C4-2B (cell line): Measurements from ENCODE around the gene SEL1L.
"Not testable (repeated sequence)": the region's sequence is repeated elsewhere in the genome, so short reads cannot be mapped to it uniquely, and the experiment has no call there.

Source experiments
- ZFX ChIP-seq: fragments of 450-650 bp; IDR thresholded peaks from 2 replicates; pipeline ENCODE4 v1.6.1; 2017
- TF ChIP-seq, protein P1 (sequence below): fragments of 450-650 bp; conservative IDR thresholded peaks from 2 replicates; pipeline ENCODE4 v1.5.1; 2017; ENCODE audit warnings: mild to moderate bottlenecking

DNA sequence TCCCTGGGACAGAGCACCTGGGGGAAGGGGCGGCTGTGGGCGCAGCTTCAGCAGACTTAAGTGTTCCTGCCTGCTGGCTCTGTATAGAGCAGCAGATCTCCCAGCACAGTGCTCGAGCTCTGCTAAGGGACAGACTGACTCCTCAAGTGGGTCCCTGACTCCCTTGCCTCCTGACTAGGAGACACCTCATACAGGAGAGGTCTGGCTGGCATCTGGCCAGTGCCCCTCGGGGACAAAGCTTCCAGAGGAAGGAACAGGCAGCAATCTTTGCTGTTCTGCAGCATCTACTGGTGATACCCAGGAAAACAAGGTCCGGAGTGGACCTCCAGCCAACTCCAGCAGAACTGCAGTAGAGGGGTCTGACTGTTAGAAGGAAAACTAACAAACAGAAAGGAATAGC lies 7.6 kb upstream of the SEL1L start:
- TF ChIP-seq, protein P1, sequence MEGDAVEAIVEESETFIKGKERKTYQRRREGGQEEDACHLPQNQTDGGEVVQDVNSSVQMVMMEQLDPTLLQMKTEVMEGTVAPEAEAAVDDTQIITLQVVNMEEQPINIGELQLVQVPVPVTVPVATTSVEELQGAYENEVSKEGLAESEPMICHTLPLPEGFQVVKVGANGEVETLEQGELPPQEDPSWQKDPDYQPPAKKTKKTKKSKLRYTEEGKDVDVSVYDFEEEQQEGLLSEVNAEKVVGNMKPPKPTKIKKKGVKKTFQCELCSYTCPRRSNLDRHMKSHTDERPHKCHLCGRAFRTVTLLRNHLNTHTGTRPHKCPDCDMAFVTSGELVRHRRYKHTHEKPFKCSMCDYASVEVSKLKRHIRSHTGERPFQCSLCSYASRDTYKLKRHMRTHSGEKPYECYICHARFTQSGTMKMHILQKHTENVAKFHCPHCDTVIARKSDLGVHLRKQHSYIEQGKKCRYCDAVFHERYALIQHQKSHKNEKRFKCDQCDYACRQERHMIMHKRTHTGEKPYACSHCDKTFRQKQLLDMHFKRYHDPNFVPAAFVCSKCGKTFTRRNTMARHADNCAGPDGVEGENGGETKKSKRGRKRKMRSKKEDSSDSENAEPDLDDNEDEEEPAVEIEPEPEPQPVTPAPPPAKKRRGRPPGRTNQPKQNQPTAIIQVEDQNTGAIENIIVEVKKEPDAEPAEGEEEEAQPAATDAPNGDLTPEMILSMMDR = not testable (repeated sequence)
- not testable (repeated sequence) for TF ChIP-seq ZFX
